Stimulated activated memory B cell treated with anti-CD40 and anti-IgM and Interleukin-4, amounts not matched to agents 10 μg/mL and 1 μg/mL and 100 μg/mL, for 72 hours (primary cell): ENCODE data around the gene TDRD9.
"Not testable (repeated sequence)": the region's sequence is repeated elsewhere in the genome, so short reads cannot be mapped to it uniquely, and the experiment has no call there.

Experiments
- ATAC-seq: fragments of 150-1000 bp; cut with Tn5 transposase; 2 replicates; pipeline ENCODE4 v1.10.0; 2021
- H3K27ac Mint-ChIP-seq: one replicate; pipeline ENCODE4 v1.8.0; 2022; ENCODE audit warnings: mild to moderate bottlenecking, mixed read lengths
- H3K27me3 Mint-ChIP-seq: one replicate; pipeline ENCODE4 v1.8.0; 2022; ENCODE audit warnings: mixed read lengths
- H3K36me3 Mint-ChIP-seq: one replicate; pipeline ENCODE4 v1.8.0; 2022; ENCODE audit warnings: mixed read lengths
- H3K4me1 Mint-ChIP-seq: one replicate; pipeline ENCODE4 v1.8.0; 2022; ENCODE audit warnings: mixed read lengths
- H3K4me3 Mint-ChIP-seq: one replicate; pipeline ENCODE4 v1.8.0; 2022; ENCODE audit warnings: mild to moderate bottlenecking, moderate library complexity, mixed read lengths
- H3K9me3 Mint-ChIP-seq: one replicate; pipeline ENCODE4 v1.8.0; 2022; ENCODE audit warnings: mixed read lengths

TDRD9 gene

DNA sequence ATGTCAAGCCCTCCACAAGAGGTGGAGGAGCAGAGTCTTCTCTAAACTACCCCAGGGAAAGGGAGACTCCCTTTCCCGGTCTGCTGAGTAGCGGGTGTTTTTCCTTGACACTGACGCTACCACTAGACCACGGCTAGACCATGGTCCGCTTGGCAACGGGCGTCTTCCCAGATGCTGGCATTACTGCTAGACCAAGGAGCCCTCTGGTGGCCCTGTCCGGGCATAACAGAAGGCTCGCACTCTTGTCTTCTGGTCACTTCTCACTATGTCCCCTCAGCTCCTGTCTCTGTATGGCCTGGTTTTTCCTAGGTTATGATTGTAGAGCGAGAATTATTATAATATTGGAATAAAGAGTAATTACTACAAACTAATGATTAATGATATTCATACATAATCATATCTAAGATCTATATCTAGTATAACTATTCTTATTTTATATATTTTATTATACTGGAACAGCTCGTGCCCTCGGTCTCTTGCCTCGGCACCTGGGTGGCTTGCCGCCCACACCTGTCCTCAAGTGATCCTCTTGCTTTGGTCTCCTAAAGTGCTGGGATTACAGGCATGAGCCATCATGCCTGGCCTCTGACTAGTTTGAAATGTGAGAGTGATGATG is 52.5 kb downstream of the TDRD9 start:
- not testable (repeated sequence) for H3K27ac Mint-ChIP-seq, H3K36me3 Mint-ChIP-seq, ATAC-seq, H3K4me1 Mint-ChIP-seq, H3K4me3 Mint-ChIP-seq
- Mint-ChIP-seq H3K9me3 (peaks cover 10% of the 10 kb centered on the region), H3K27me3 (peaks cover 25% of the 10 kb centered on the region)

DNA sequence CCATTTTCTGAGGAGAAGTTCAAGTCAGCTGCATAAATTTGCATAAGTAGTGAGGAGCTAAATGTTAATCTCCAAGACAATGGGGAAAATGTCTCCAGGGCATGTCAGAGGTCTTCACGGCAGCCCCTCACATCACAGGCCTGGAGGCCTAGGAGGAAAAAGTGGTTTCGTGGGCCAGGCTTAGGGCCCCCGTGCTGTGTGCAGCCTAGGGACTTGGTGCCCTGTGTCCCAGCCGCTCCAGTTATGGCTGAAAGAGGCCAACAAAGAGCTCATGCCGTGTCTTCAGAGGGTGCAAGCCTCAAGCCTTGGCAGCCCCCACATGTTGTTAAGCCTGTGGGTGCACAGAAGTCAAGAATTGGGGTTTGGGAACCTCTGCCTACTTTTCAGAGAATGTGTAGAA is 55.9 kb downstream of the TDRD9 start:
- peaks cover 21% of the 10 kb centered on the region for H3K27me3 Mint-ChIP-seq
- H3K27ac Mint-ChIP-seq = no peak overlapping the region
- peaks cover 3% of the 10 kb centered on the region for H3K36me3 Mint-ChIP-seq
- peaks cover 20% of the 10 kb centered on the region for H3K9me3 Mint-ChIP-seq
- ATAC-seq = no peak
- H3K4me1 Mint-ChIP-seq = no peaks in the 10 kb centered on the region
- H3K4me3 Mint-ChIP-seq = no peak overlapping the region

DNA sequence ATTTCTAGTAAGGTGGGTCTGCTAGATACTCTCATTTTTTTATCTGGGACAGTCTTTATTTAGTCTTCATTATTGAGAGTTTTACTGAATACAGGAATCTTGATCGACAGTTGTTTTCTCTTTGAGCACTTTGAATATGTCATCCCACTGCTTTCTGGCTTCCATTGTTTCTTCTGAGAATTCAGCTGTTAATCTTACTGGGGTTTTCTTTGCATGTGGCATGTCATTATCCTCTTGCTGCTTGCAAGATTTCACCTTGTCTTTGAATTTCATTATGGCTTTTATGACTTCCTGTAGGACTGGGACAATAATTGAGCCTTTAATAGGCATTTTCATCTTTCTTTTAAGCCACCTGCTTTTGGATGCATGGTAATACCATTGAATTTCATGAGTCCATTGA is 60.8 kb downstream of the TDRD9 start:
- Mint-ChIP-seq H3K27ac (no peak overlapping the region), H3K27me3 (peaks cover 37% of the 10 kb centered on the region), H3K4me1 (no peaks in the 10 kb centered on the region), H3K4me3 (no peak overlapping the region), H3K9me3 (peaks cover 26% of the 10 kb centered on the region), H3K36me3 (peaks cover 7% of the 10 kb centered on the region)
- no peak for ATAC-seq

- H3K36me3 Mint-ChIP-seq = peaks cover 7% of the 10 kb centered on the region
- peaks cover 37% of the 10 kb centered on the region for H3K27me3 Mint-ChIP-seq
- no peak for ATAC-seq
- H3K27ac Mint-ChIP-seq = no peak overlapping the region
- H3K9me3 Mint-ChIP-seq = peaks cover 26% of the 10 kb centered on the region
- H3K4me1 Mint-ChIP-seq = no peaks in the 10 kb centered on the region
- H3K4me3 Mint-ChIP-seq = no peak overlapping the region
Observed at GRCh38 chr14:103989964-103990363, 61.7 kb downstream of the TDRD9 start.

GRCh38 chr14:103994535-103995184 is 66.4 kb downstream of the TDRD9 start:
- H3K27ac Mint-ChIP-seq = no peak overlapping the region

DNA sequence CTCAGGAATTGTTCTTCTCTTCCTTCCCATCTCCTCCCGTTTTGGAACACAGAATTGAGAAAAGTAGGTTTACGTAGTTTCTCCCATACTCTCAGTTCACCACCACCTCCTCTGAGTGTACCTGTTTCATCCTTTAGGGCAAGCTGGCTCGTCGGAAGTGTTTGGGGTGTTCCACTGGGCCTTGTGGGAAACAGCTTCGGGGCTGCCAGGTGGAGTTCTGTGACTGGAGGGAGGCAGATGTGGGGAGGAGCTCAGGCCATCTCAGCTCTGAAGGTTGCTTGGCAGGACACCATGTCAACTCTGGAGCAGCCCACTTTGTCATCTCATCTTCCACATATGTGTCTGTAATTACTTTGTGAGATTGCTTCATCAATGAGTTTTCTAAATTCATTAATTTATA is 67.6 kb downstream of the TDRD9 start:
- Mint-ChIP-seq H3K4me1 (no peaks in the 10 kb centered on the region), H3K27ac (no peak overlapping the region), H3K9me3 (no peaks in the 10 kb centered on the region), H3K27me3 (peaks cover 2% of the 10 kb centered on the region), H3K36me3 (no peaks in the 10 kb centered on the region), H3K4me3 (no peak overlapping the region)
- ATAC-seq = no peak

More at GRCh38 chr14:103994535-103995184, 66.4 kb downstream of the TDRD9 start:
- Mint-ChIP-seq H3K4me1 (no peaks in the 10 kb centered on the region), H3K27me3 (peaks cover 13% of the 10 kb centered on the region), H3K4me3 (no peak overlapping the region), H3K36me3 (no peaks in the 10 kb centered on the region), H3K9me3 (peaks cover 6% of the 10 kb centered on the region)
- ATAC-seq = no peak

GRCh38 chr14:103997391-103997790 is 69.1 kb downstream of the TDRD9 start:
- Mint-ChIP-seq H3K36me3 (no peaks in the 10 kb centered on the region), H3K4me1 (no peaks in the 10 kb centered on the region), H3K9me3 (no peaks in the 10 kb centered on the region), H3K27ac (no peak overlapping the region), H3K27me3 (no peaks in the 10 kb centered on the region), H3K4me3 (no peak overlapping the region)
- ATAC-seq = no peak

GRCh38 chr14:103998027-103998426 is 69.8 kb downstream of the TDRD9 start:
- Mint-ChIP-seq H3K27me3 (no peaks in the 10 kb centered on the region), H3K9me3 (no peaks in the 10 kb centered on the region), H3K27ac (no peak overlapping the region), H3K4me1 (no peaks in the 10 kb centered on the region), H3K4me3 (no peak overlapping the region), H3K36me3 (no peaks in the 10 kb centered on the region)
- no peak for ATAC-seq

DNA sequence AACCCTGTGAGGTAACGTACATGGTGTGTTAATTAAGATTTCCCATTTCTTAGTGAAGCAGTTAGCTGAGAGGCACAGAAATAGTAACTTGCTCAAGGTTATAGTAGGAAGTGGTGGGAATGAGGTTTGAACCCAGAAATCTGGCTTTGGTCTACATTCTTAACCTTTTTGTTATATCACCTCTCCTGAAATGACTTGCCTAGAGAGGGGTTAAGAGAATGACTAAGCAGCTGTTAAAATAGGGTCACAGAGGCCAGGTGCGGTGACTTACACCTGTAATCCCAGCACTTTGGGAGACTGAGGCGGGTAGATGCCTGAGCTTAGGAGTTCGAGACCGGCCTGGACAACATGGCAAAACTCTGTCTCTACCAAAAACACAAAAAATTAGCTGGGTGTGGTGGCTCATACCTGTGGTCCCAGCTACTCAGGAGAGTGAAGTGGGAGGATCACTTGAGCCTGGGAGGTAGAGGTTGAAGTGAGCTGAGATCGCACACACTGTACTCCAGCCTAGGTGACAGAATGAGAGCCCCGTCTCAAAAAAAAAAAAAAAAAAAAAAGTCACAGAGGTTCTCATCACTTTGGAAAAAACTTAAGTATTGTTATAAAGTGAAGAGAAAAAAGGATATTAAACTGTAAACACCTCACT is 71.7 kb downstream of the TDRD9 start:
- H3K27me3 Mint-ChIP-seq = peaks cover 5% of the 10 kb centered on the region
- ATAC-seq = no peak
- H3K27ac Mint-ChIP-seq = no peak overlapping the region
- no peak overlapping the region for H3K4me3 Mint-ChIP-seq
- no peaks in the 10 kb centered on the region for H3K36me3 Mint-ChIP-seq
- H3K4me1 Mint-ChIP-seq = no peaks in the 10 kb centered on the region
- no peaks in the 10 kb centered on the region for H3K9me3 Mint-ChIP-seq

DNA sequence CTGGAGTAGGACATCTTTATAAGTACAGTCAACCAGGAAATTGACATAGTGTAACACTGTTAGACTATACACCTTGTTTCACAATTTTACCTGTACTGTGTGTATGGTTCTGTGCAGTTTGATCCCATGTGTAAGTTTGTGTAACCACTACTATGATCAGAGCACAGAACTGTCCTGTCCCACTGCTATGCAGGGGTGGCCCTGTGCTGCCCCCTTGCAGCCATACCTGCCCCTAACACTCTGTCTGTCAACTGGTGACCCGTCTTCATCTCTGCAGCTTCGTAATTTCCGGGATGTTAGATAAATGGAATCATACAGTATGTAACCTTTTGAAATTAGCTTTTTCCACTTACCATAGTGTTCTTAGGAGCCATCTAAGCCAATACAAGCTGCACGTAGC is 72.7 kb downstream of the TDRD9 start:
- ATAC-seq = no peak
- Mint-ChIP-seq H3K27ac (no peak overlapping the region), H3K4me3 (no peak overlapping the region), H3K9me3 (no peaks in the 10 kb centered on the region), H3K4me1 (no peaks in the 10 kb centered on the region), H3K27me3 (peaks cover 15% of the 10 kb centered on the region), H3K36me3 (no peaks in the 10 kb centered on the region)

DNA sequence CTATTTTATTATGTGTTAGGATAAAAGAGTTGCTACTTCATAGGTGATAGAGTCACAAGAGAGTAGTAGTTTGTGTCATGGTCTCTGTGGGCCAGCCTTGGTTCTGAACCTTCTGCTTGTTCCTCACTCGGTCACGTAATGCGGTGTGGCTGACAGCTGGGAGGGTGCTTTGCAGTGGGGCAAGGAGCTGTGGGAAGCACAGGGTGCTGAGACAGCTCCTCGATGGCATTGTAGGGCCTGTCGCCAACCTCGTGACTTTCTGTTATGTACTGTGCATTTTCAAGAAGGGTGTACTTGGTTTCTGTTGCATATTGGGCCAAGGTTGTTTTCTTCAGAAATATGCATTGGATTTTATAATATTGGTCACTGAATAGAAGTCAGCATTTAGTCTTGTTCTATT is 75.4 kb downstream of the TDRD9 start:
- H3K9me3 Mint-ChIP-seq = no peaks in the 10 kb centered on the region
- H3K36me3 Mint-ChIP-seq = no peaks in the 10 kb centered on the region
- no peaks in the 10 kb centered on the region for H3K4me1 Mint-ChIP-seq
- H3K27ac Mint-ChIP-seq = no peak overlapping the region
- no peak overlapping the region for H3K4me3 Mint-ChIP-seq
- peaks cover 15% of the 10 kb centered on the region for H3K27me3 Mint-ChIP-seq
- ATAC-seq = no peak

DNA sequence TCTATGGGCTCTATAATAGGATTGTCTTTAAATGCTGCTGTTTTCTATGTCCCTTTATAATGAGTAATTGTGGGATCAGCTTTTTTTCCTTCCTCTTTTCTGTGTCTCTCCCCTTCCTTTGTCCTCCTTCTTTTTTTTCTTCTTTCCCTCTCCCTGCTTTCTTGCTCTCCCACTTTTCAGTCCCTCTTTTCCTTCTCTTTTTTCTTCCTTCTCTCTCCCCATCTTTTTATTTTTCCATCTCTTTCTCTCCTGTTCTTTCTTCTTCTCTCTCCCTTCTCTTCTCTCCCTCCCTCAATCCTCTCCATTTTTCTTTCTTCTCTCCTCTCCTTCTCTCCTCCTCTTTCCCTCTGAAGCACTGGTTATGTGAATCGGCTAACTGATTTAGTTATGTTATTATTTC is 76.6 kb downstream of the TDRD9 start:
- Mint-ChIP-seq H3K9me3 (no peaks in the 10 kb centered on the region), H3K36me3 (no peaks in the 10 kb centered on the region), H3K27ac (no peak overlapping the region), H3K4me3 (no peak overlapping the region), H3K4me1 (no peaks in the 10 kb centered on the region), H3K27me3 (peaks cover 15% of the 10 kb centered on the region)
- no peak for ATAC-seq

DNA sequence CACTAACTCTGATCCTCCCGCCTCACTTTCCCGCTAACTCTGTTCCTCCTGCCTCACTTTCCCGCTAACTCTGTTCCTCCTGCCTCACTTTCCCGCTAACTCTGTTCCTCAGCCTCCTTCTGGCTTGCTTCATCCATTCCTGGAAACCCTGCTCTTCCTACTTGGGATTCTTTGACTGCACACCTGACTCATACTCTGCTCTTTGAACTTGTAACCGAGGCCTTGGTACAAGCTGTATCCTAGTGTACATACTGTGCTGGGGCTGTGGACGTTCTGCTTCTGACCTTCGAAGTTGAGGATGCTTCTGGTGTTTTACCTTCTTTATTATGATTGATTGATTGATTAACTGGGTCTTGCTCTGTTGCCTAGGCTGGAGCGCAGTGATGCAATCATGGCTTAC is 77.2 kb downstream of the TDRD9 start:
- no peak overlapping the region for H3K4me3 Mint-ChIP-seq
- H3K27ac Mint-ChIP-seq = no peak overlapping the region
- H3K9me3 Mint-ChIP-seq = no peaks in the 10 kb centered on the region
- H3K36me3 Mint-ChIP-seq = no peaks in the 10 kb centered on the region
- H3K4me1 Mint-ChIP-seq = no peaks in the 10 kb centered on the region
- no peak for ATAC-seq
- H3K27me3 Mint-ChIP-seq = peaks cover 15% of the 10 kb centered on the region

- Mint-ChIP-seq H3K27ac (no peak overlapping the region), H3K27me3 (peaks cover 15% of the 10 kb centered on the region)
Observed at GRCh38 chr14:104007121-104007520, 78.9 kb downstream of the TDRD9 start.

DNA sequence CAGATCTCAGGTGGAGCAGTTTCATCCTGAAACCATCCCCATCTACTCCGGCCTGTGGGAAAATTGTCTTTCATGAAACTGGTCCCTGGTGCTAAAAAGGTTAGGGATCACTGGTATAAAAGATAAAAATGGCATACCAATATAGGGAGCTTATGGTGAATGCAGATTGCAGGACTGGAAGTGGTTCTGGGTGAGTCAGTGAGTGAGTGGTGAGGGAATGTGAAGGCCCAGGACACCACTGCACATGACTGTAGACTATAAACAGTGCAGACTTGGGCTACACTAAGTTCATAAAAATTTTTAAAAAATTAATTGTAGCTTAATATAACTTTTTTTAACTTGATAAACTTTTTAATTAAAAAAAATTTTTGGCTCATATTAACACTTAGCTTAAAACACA is 81.0 kb downstream of the TDRD9 start:
- Mint-ChIP-seq H3K4me1 (no peaks in the 10 kb centered on the region), H3K9me3 (no peaks in the 10 kb centered on the region), H3K36me3 (no peaks in the 10 kb centered on the region), H3K27ac (no peak overlapping the region), H3K4me3 (no peak overlapping the region), H3K27me3 (peaks cover 15% of the 10 kb centered on the region)
- no peak for ATAC-seq

More at GRCh38 chr14:104007121-104007520, 78.9 kb downstream of the TDRD9 start:
- Mint-ChIP-seq H3K36me3 (no peaks in the 10 kb centered on the region), H3K4me3 (no peak overlapping the region), H3K9me3 (no peaks in the 10 kb centered on the region), H3K4me1 (no peaks in the 10 kb centered on the region)
- peak; percentile 6 for ATAC-seq
